A549 treated with RU486 at 1 μM for 4 hours (cell line): ENCODE results near the gene TBC1D3I. TPM values are rescaled to one million over a fixed set of nuclear protein-coding genes. Genes with fewer than 3 reads are reported as not detected.

Experiments used
- total RNA-seq: library from RNA; stranded (reverse); fragments of 200-300 nt; extraction: Qiagen RNA extraction; gene quantifications from 5 replicates; pipeline ENCODE4 v1.2.3, GENCODE V29; 2022; ENCODE audit warnings: low read depth

Gene TBC1D3I
- total RNA-seq: 0.13 to 0.41 TPM (median 0.23 TPM) in 5 replicates

GRCh38 chr17:36264470-36264869, at the start of gene TBC1D3I:
TBC1D3I (minus strand) TSS chr17:36264570; CDS start chr17:36262985, 1,585 bp downstream.

GRCh38 chr17:36210439-36211211, 53.7 kb downstream of the TBC1D3I start, which contains the start of gene CCL4L2:
CCL4L2 (plus strand) TSS chr17:36211063.

Other genes starting within 250 kb of the TBC1D3I start
- not detected in 5 replicates for gene CCL23, start 246.6 kb downstream of the TBC1D3I start, total RNA-seq
- gene CCL18, start 200.3 kb downstream of the TBC1D3I start, total RNA-seq: not detected in 5 replicates
- not detected in 5 replicates for gene CCL3, start 174.4 kb downstream of the TBC1D3I start, total RNA-seq
- not detected in 5 replicates for gene CCL4, start 160.7 kb downstream of the TBC1D3I start, total RNA-seq
- gene TBC1D3B, start 87.9 kb downstream of the TBC1D3I start, total RNA-seq: 0.74 to 3.4 TPM (median 2.4 TPM) in 5 replicates
- gene CCL3L1, start 67.8 kb downstream of the TBC1D3I start, total RNA-seq: not detected in 5 replicates
- not detected in 5 replicates for gene CCL4L2, start 53.5 kb downstream of the TBC1D3I start, total RNA-seq
- gene TBC1D3G, start 59.3 kb upstream of the TBC1D3I start, total RNA-seq: 0.07 TPM in 1 of 5 replicates, not detected in the others
- not detected in 5 replicates for gene TBC1D3H, start 123.9 kb upstream of the TBC1D3I start, total RNA-seq
- gene ZNHIT3, start 222.1 kb upstream of the TBC1D3I start, total RNA-seq: 77.3 to 89.6 TPM (median 82.2 TPM) in 5 replicates